Embryonic facial prominence (tissue), 1 donor: Measurements from ENCODE around the gene PELI2.

ENCODE experiments used
- DNase-seq: peaks from one replicate; pipeline ENCODE4 v3.0.0-alpha.2; 2016; ENCODE audit errors: extremely low spot score

PELI2 gene

GRCh38 chr14:56299306-56299984, 181.2 kb downstream of the PELI2 start:
- DNase-seq, result no peak

DNA sequence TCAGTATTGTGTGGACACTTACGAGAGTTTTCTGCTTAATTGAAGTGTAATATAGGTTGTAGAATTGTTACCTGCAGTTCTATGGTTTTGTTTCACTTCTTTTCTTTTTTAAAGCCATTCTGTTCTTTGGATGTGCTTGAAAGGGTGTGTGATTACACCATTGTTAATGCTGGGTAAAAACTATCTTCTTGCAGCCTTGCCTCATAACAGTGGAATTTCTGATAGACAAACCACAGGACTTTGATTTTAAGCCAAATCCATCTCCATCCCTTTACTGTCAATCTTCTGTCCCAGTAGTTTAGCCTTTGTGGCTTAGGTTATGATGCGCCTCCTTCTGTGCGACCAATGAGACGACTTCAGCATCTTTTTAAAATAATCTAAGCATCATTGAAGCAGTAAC, 182.3 kb downstream of the PELI2 start:
- DNase-seq, result no peak

- no peak for DNase-seq
These were observed 186.2 kb downstream of the PELI2 start for GRCh38 chr14:56304456-56304855.

DNA sequence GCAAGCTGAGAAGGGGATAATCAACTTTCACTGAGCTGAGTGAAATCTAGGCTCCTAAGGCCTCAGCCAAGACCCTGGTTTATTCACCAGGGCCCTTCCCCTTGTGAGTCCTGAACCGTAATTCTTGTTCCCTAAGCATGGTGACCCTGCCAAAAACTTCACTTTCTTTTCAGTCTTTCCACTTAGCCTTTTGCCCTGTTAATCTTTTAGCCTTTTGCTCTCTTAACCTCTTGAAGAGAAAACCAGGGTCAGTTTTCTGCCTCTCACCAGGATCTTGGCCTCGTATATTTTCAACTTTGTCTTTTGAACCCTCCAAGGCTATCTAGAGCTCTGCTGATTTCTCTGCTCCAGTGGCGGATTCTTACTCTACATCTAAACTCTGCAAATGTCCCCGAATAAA, 191.0 kb downstream of the PELI2 start:
- no peak for DNase-seq

GRCh38 chr14:56310643-56311042, 192.4 kb downstream of the PELI2 start:
- DNase-seq, result no peak

- DNase-seq, result no peak
These were observed 195.6 kb downstream of the PELI2 start for GRCh38 chr14:56313789-56314188.

- no peak for DNase-seq
These were observed 200.3 kb downstream of the PELI2 start for GRCh38 chr14:56318393-56319115.

DNA sequence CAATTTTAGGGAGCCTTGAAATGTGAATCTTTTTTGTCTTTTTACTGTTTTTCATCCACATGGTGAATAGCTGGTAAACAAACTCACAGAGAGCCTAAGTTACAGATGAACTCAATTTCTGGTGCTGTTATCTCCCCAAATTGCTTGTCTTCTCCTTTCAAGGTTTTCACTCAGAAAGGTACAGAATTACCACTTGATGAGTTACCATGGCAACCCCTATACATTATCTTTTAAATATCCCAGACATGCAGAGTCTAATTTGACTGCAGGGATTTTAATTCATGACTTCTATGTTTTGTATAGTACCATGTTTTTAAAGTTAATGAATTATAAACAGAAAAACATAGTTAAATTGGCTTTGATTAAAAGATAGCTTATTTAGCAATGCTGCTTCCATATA, 203.7 kb downstream of the PELI2 start:
- DNase-seq, result no peak

DNA sequence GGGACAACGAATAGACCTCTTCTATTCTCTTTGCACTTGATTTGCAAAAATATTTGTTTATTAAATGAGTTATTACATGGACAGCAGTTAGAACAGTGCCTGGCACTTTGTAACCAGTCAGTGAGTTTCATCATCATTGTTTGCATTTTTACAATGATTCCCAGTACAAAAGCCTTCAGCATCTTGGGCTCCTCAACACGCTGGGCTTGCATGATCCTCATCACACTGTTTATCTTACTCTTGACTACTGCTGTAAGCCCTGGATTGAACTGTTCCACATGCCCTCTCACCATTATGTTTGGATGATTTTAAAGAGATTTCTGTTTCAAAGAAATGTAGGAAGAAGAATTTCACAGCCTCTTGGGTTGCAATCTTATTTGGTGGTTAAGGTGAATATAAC, 204.3 kb downstream of the PELI2 start:
- no peak for DNase-seq

DNA sequence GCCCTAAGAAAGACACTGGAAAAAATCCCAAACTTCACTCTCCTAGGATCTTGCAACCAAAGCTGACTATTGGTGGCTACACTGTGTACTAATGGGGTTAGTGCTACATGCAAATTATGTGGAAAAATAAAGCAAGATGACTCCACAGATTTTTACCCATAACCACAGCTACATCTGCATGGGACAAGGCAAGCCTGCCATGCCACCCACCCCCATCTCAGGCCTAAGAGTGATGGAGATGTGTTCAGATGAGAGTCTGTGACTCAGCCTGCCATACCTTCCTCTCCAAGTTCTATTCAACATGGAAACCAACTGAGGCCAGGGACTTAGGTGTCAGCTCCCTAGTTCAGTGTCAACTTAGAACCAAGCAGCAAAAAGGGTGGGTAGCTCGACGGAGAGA, 206.2 kb downstream of the PELI2 start:
- no peak for DNase-seq

DNA sequence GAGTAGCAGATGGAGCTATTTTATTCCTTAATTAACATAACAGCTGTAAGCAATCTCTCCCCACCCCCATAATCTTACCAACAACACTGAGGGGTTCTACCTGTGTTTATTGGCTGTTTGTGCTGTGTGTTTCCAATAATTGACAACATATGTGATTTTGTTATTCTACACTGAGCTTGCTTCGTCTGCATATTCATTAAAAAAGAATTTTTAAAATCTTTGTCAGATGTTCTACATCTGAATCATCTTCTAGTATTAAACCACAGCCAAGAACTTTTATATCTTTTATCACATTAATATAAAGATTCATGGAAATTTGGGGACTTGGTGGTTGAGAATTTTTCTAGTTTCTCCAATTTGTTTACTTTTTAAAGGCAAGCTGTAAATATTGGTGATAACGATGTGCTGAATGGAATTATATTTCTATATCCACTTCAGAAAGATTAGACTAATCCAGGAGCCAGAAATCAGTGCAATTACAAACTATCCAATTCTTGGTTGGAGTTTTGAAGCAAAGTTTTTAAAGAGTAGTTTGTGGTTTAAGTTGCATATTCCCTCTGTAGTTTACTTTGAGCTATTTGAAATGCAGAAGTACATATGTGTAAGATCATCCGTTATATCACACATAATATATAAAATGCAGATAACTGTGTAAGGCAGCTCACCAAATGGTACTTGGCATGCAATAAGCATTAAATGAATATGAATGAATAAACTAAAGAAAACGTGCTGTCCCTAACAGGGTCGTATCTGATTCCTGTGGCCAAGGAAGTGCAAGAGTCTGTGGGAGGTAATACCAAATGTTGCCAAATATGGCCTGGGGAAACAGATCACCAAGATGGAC, 206.9 kb downstream of the PELI2 start:
- no peak for DNase-seq

DNA sequence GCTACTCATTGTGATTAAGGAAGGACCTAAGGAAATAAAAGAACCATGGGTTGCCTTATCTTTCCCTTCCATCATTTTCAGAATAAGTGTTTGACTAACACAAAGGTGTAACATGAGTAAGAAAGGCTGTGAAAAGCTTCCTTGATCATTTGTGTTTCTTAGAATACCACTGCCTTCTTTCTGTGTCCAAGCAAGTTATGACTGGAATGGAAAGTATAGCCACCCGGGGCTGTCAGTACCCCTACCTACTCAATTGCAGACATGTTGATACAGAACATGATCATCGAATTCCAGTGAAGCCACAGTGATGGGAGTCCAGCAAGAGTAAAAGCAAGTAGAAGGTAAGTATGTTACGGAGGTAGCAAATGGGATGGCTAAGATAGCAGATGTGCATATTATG, 209.8 kb downstream of the PELI2 start:
- no peak for DNase-seq

GRCh38 chr14:56331592-56332216, 213.5 kb downstream of the PELI2 start:
- DNase-seq, result no peak

- DNase-seq, result no peak
These were observed 215.4 kb downstream of the PELI2 start for GRCh38 chr14:56333359-56334292.

- DNase-seq, result no peak
These were observed 216.2 kb downstream of the PELI2 start for GRCh38 chr14:56334458-56334857.

GRCh38 chr14:56338674-56339073, 220.5 kb downstream of the PELI2 start:
- no peak for DNase-seq

- DNase-seq, result peak; percentile 37
These were observed 221.9 kb downstream of the PELI2 start for GRCh38 chr14:56339855-56340701.

DNA sequence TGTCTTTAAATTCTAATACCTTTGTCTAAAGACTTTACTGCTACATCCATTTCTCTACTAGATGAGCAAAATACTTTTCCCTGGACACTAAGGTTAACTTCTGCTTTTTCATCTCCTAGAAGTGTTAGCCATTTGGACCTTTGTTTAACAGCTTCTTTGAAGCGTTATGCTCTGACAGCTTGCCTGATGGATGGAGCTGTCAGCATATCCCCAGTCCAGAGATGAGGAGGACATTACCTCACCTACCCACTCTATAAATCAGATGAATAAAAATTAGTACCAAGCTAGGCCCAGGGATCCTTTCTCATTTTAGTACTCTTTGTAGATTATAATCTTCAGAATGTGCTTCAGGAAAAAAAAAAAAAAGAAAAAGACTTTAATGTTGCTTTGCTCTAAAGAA, 222.7 kb downstream of the PELI2 start:
- no peak for DNase-seq

DNA sequence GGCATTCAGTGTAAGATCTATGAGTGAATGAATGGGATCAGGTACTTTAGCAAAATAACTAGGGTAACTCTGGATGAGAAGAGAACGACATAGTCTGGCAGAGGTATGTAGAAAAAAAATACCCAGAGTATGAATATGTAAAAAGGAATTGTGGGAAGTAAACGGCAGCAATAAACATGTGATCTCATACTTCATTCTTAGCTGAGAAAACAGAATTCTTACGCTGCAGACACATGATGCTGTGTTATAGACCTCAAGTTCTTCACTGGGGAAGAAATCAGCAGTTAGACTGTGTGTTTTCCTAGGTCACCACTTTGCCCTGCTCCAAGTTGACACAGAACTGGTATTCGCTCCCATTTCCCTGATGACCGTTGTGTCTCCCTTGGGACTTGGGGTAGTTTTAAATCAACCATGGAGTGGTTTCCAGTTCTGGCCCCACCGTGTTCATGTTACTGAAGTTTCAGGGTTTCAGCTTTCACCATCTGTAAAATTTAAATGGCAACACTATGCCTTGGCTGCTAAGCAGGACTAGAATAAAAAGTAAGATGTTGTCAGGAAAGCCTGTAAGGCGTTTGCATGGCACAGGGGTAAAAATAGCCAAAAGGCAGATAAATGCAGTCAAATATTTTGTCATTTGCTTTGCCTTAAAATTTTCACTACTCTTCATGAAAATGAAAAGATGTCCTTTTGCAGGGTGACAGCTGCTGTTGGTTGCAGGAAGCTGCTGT, 223.7 kb downstream of the PELI2 start:
- DNase-seq, result no peak
